Tibial artery (tissue), 4 donors: ENCODE results near the gene GPR132.

Source experiments
- DNase-seq, 2 donors: peaks; one replicate each; pipeline ENCODE4 v3.0.0-alpha.2; 2019
- H3K27ac ChIP-seq, 2 donors: fragments of 200-600 bp; sonication (generic) in 1 of 2; 1 replicate in 1 of 2; 2 replicates in 1 of 2; pipeline ENCODE4 v1.5.1; 2018 to 2019; ENCODE audit warnings: mild to moderate bottlenecking in 1 of 2
- H3K27me3 ChIP-seq, 2 donors: fragments of 200-600 bp; sonication (generic) in 1 of 2; one replicate each; pipeline versions ENCODE4 v1.5.1 to v1.6.0; 2016 to 2019
- H3K36me3 ChIP-seq, 3 donors: fragments of 200-600 bp; sonication (generic) in 2 of 3; one replicate each; pipeline ENCODE4 v1.5.1; 2016 to 2019; ENCODE audit warnings: mild to moderate bottlenecking in 2 of 3
- H3K4me1 ChIP-seq, 4 donors: fragments of 200-600 bp; sonication (generic) in 2 of 4; 1 replicate in 3 of 4; 2 replicates in 1 of 4; pipeline ENCODE4 v1.5.1; 2016 to 2019
- H3K4me3 ChIP-seq, 2 donors: fragments of 200-600 bp; sonication (generic) in 1 of 2; 1 replicate in 1 of 2; 2 replicates in 1 of 2; pipeline ENCODE4 v1.5.1; 2018 to 2019; ENCODE audit warnings: mild to moderate bottlenecking in 2 of 2
- H3K9me3 ChIP-seq, 3 donors: fragments of 200-600 bp; sonication (generic) in 1 of 3; one replicate each; pipeline ENCODE4 v1.5.1; 2016 to 2019
- intact Hi-C: fragments of 100-400 bp; cut with DNase I; formaldehyde crosslinking; loops from one replicate; pipeline ENCODE4 v1.15.0; 2023; ENCODE audit warnings: low total_unique reads
- TF ChIP-seq, protein P1 (sequence below), 2 experiments: fragments of 200-600 bp in 1 of 2; fragments of 450-650 bp in 1 of 2; IDR thresholded peaks; one replicate each; pipeline ENCODE4 v1.5.1; 2017 to 2019; ENCODE audit warnings: antibody characterized with exemption in 2 of 2, mild to moderate bottlenecking in 1 of 2, moderate library complexity in 1 of 2

GPR132 gene

DNA sequence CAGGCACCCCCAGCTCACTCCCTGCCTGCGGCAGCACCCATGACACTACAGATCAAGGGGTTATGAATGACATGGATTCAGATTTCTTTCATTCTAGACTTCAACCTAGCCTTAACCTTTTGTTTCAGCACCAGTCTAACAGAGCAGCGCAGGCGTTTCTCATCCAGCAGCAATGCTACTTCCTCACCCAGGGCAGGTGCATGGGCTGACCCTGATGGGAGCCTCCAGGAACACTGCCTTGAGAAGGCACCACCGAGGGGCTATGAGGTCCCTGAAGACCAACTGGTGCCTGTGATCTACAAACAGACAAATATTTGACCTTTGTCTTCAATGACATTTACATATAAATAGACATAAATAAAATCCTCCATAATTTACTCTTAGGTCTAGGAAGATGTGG is 55.1 kb downstream of the GPR132 start:
- DNase-seq: no peak
- intact Hi-C loops: no loop called here
- H3K36me3 ChIP-seq: peaks cover 0 to 59% (median 26%) of the 10 kb centered on the region in 3 donors
- no peaks in the 10 kb centered on the region for H3K27me3 ChIP-seq
- TF ChIP-seq, protein P1, sequence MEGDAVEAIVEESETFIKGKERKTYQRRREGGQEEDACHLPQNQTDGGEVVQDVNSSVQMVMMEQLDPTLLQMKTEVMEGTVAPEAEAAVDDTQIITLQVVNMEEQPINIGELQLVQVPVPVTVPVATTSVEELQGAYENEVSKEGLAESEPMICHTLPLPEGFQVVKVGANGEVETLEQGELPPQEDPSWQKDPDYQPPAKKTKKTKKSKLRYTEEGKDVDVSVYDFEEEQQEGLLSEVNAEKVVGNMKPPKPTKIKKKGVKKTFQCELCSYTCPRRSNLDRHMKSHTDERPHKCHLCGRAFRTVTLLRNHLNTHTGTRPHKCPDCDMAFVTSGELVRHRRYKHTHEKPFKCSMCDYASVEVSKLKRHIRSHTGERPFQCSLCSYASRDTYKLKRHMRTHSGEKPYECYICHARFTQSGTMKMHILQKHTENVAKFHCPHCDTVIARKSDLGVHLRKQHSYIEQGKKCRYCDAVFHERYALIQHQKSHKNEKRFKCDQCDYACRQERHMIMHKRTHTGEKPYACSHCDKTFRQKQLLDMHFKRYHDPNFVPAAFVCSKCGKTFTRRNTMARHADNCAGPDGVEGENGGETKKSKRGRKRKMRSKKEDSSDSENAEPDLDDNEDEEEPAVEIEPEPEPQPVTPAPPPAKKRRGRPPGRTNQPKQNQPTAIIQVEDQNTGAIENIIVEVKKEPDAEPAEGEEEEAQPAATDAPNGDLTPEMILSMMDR (IDR thresholded peaks at IDR 0.05): no peak
- H3K27ac ChIP-seq: no peak overlapping the region
- no peaks in the 10 kb centered on the region for H3K9me3 ChIP-seq
- H3K4me3 ChIP-seq: no peak overlapping the region
- H3K4me1 ChIP-seq: peaks cover 0 to 20% (median 18%) of the 10 kb centered on the region in 4 donors

DNA sequence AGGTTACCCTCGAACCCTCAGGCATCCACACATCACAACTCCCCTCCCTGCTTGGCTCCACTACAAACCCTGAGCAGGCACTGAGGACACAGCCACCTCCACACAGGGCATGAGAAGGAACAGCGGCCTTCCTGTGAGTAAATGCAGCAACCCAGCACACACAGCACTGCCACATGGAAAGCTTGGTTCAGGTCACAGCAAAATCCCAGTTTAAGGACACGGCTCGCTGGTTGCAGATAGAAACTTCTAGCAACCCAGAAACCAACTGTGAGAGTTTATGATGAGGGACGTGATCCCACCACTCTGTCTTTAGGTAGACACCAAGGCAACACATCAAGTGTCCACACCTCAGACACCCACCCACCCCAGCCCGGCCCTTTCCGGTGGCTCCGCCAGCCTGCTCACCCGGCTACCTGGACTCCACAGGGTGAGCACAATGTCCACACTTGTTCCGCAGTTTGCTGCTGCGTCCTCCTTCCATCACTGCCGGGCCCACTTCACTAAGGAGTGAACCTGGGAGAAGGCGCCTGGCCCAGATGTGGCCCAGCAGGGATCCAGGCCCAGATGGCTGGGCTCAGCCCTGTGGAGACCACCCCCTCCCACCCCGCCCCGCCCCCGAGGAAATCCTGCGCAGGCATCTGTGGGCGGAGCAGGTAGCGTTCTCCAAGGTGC is 57.5 kb downstream of the GPR132 start:
- Histone ChIP-seq H3K36me3 (peaks cover 0 to 59% (median 26%) of the 10 kb centered on the region in 3 donors), H3K27me3 (no peaks in the 10 kb centered on the region), H3K9me3 (no peaks in the 10 kb centered on the region), H3K27ac (no peak overlapping the region), H3K4me1 (peaks cover 0 to 11% (median 8%) of the 10 kb centered on the region in 4 donors), H3K4me3 (no peak overlapping the region)
- intact Hi-C loops: no loop called here
- TF ChIP-seq, protein P1 (IDR thresholded peaks at IDR 0.05): no peak
- no peak for DNase-seq

DNA sequence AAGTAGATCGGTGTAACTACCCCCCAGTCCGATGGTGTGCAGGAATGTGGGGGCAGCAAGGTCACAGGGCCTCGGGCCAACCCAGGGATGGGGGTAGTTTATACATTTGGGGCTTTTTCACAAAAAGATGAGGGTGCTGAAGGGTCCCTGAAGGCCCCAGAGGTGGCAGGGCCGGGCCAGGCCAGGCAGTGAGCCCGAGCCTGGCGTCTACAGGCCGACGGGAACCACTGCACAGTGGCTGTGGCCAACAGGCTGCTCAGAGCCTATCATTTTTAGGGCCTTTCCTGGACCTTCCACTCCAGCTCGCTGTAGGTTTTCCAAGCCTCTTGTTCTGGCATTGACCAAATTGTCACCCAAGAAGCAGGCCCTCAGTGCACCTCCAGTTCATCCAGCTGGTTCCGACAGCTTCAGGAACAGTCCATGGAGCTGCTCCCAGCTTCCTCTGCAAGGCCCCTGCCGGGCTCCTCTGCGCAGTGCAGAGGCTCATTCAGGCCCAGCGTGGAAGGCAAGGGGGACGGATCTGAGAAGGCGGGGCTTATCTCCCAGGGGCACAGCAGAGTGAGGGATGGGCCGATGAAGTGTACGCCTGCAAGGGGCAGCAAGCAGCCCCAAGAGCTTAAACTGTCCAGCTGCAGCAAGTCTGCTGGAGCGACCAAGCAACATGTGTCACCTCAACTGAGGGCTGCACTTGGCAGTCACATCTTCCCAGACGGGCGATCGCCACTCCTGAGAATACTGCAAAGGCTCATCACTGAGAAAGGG is 58.2 kb downstream of the GPR132 start:
- Histone ChIP-seq H3K27ac (no peak overlapping the region), H3K4me1 (peaks cover 0 to 4% (median 1%) of the 10 kb centered on the region in 4 donors), H3K36me3 (peaks cover 0 to 59% (median 26%) of the 10 kb centered on the region in 3 donors), H3K9me3 (no peaks in the 10 kb centered on the region), H3K27me3 (no peaks in the 10 kb centered on the region), H3K4me3 (no peak overlapping the region)
- no peak for DNase-seq
- intact Hi-C loops: no loop called here
- TF ChIP-seq, protein P1 (IDR thresholded peaks at IDR 0.05): no peak

DNA sequence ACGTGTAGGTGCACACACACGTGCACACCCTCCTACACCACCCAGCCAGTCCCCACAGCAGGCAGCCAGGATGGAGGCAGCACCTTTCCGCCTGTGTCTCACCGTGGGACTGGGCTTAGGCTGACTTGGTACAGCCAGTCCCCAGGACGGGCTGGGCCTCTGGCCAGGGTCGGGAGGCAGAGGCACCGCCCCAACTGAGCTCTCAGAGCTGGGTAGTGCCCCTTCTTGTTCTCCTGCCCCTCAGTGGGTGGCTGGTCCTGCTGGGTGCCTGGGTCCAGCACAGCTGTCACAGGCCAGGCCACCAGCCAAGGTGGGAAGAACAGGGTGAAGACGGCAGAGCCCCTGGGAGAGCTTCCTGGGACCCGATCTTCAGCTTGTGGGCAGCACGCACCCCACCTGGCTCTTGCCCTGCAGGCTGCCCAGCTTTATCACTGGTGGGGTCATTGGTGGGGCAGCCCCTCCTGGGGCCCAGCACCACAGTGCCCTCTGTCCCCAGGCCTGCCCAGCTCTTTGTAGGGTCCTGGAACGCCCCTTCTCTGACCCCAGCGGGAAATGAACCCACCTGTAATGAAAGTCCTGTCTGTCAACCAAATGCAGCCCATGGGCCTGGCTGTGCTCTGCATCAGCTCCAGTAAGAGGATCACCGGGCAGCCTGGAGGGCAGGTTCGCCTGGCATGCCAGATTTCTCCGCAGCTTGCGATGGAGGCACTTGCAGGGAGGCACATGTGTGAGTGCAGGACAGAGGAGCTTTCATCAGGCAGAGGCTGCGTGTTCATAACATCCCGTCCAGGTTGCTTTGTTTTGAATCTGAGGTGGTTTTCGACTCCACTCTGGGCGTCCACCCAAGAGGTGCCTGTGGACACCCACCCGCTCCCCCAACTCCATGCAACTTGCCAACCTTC is 59.0 kb downstream of the GPR132 start:
- Histone ChIP-seq H3K36me3 (peaks cover 0 to 54% (median 19%) of the 10 kb centered on the region in 3 donors), H3K27me3 (no peaks in the 10 kb centered on the region), H3K4me3 (no peak overlapping the region), H3K27ac (no peak overlapping the region), H3K9me3 (no peaks in the 10 kb centered on the region), H3K4me1 (no peaks in the 10 kb centered on the region)
- intact Hi-C loops: no loop called here
- DNase-seq: no peak
- TF ChIP-seq, protein P1 (IDR thresholded peaks at IDR 0.05): no peak

DNA sequence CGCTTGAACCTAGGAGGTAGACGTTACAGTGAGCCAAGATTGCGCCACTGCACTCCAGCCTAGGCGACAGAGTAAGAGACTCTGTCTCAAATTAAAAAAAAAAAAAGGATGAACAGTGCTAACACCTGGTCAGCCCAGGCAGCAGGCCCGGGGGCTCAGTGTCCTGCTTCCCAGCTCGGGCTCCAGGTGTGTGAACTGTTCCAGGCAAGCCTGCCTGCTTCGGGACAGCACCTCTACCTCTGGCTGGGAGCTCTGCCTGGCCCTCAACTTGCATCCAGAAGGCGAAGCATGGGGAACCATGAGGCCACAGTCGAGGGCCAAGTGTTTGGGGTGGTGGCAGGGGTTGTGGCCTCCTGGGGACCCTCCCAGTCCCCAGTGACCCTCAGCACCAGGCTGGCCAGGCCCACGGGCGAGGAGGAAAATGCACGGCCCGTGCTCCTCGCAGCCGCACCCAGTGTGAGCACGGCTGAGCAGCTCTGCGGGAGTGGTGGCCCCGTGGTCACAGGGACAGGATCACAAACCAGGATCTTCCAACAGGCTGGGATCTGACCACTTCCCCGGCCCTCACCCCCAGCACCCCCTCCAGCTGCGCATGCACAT is 59.8 kb downstream of the GPR132 start:
- TF ChIP-seq, protein P1 (IDR thresholded peaks at IDR 0.05): no peak
- H3K27me3 ChIP-seq: no peaks in the 10 kb centered on the region
- H3K4me1 ChIP-seq: no peaks in the 10 kb centered on the region
- H3K36me3 ChIP-seq: peaks cover 0 to 46% (median 14%) of the 10 kb centered on the region in 3 donors
- H3K4me3 ChIP-seq: no peak overlapping the region
- H3K27ac ChIP-seq: no peak overlapping the region
- intact Hi-C loops: no loop called here
- H3K9me3 ChIP-seq: no peaks in the 10 kb centered on the region
- DNase-seq: no peak
